Kidney (tissue), 14 donors: ENCODE data around the gene C17orf67. TPM values are rescaled to one million over a fixed set of nuclear protein-coding genes. Genes with fewer than 3 reads are reported as not detected.

Experiments used
- DNase-seq, 5 donors: peaks; one replicate each; pipeline ENCODE4 v3.0.0-alpha.2; 2013 to 2020
- FAIRE-seq: peaks from 2 replicates; lab custom pipeline; 2012; peaks lifted over from hg19 to GRCh38; lab: Jason Lieb, UNC
- H3K27ac ChIP-seq, 2 donors: one replicate each; pipeline ENCODE4 v1.7.0; 2013; ENCODE audit warnings: low read depth in 2 of 2, low read length in 2 of 2, inconsistent platforms in 1 of 2
- H3K27me3 ChIP-seq: one replicate; pipeline ENCODE4 v1.7.1; 2013; ENCODE audit warnings: low read length, inconsistent platforms; ENCODE audit not compliant: control insufficient read depth, insufficient read depth
- H3K36me3 ChIP-seq, 3 donors: one replicate each; pipeline versions ENCODE4 v1.7.0 to v1.7.1; 2013; ENCODE audit warnings: low read length in 3 of 3, control low read depth in 1 of 3, inconsistent platforms in 1 of 3; ENCODE audit not compliant: insufficient read depth in 3 of 3, control insufficient read depth in 2 of 3
- H3K4me1 ChIP-seq, 3 donors: one replicate each; pipeline versions ENCODE4 v1.7.0 to v1.7.1; 2013; ENCODE audit warnings: low read length in 3 of 3, inconsistent platforms in 1 of 3, low read depth in 1 of 3; ENCODE audit not compliant: control insufficient read depth in 2 of 3, insufficient read depth in 2 of 3
- H3K4me3 ChIP-seq, 3 donors: one replicate each; pipeline versions ENCODE4 v1.7.0 to v1.8.1; 2013; ENCODE audit warnings: low read length in 3 of 3, control low read depth in 1 of 3, inconsistent platforms in 1 of 3
- H3K9ac ChIP-seq, 3 donors: one replicate each; pipeline versions ENCODE4 v1.7.0 to v1.7.1; 2013; ENCODE audit warnings: low read length in 3 of 3, control low read depth in 1 of 3, inconsistent platforms in 1 of 3
- H3K9me3 ChIP-seq, 3 donors: one replicate each; pipeline versions ENCODE4 v1.7.0 to v1.7.1; 2013; ENCODE audit warnings: low read length in 3 of 3, control low read depth in 1 of 3, inconsistent platforms in 1 of 3; ENCODE audit not compliant: control insufficient read depth in 2 of 3, insufficient read depth in 1 of 3
- intact Hi-C: fragments of 100-400 bp; cut with DNase I; formaldehyde crosslinking; loops from one replicate; pipeline ENCODE4 v1.11.1; 2022
- polyA plus RNA-seq: library from polyadenylated mRNA; stranded (reverse); fragments of 350-450 nt; fragmentation: Illumina TruSeq; extraction: RNeasy Lipid Tissue Mini Kit (QIAGEN cat#74804); gene quantifications from one replicate; pipeline ENCODE4 v1.2.3, GENCODE V29; 2014; ENCODE audit warnings: low read depth, low replicate concordance; ENCODE audit not compliant: insufficient read depth
- total RNA-seq: library from RNA; stranded (reverse); fragmentation: NEBNext Ultra II Directional; extraction: Animal tissue kit (Norgen Biotek cat#: 25700); gene quantifications from one replicate; pipeline ENCODE4 v1.2.1, GENCODE V29; 2021
- TF ChIP-seq, protein P1 (sequence below): IDR thresholded peaks from 3 replicates; pipeline ENCODE4 v1.5.1; 2012; ENCODE audit warnings: mild to moderate bottlenecking, moderate library complexity, borderline replicate concordance; ENCODE audit not compliant: insufficient read depth; ENCODE audit errors: extremely low read depth
- donor health status: control.
- donor health status: control.
- donor health status: control.
- donor health status: control.
- donor health status: control.
- donor health status: DM: yes; HTN: yes; CAD: no.
- donor health status: Normal renal cell carcinoma (clear cell type).

Gene C17orf67
- total and polyA plus RNA-seq, 2 donors from 2014 or later, result 0.69 to 2.0 TPM

- FAIRE-seq (no peak), DNase-seq (no peak)
- no peaks in the 10 kb centered on the region for H3K27me3 ChIP-seq
- intact Hi-C loops, result loop anchor here (10.0 kb wide), 1 partner anchor 121 kb away; no protein-coding TSS in a partner anchor
- H3K36me3 ChIP-seq, result no peaks in the 10 kb centered on the region
- H3K27ac ChIP-seq, result no peak overlapping the region
- H3K4me1 ChIP-seq, result peaks cover 0 to 6% (median 0%) of the 10 kb centered on the region in 3 donors
- no peak overlapping the region for H3K4me3 ChIP-seq
- no peaks in the 10 kb centered on the region for H3K9me3 ChIP-seq
- TF ChIP-seq, protein P1, sequence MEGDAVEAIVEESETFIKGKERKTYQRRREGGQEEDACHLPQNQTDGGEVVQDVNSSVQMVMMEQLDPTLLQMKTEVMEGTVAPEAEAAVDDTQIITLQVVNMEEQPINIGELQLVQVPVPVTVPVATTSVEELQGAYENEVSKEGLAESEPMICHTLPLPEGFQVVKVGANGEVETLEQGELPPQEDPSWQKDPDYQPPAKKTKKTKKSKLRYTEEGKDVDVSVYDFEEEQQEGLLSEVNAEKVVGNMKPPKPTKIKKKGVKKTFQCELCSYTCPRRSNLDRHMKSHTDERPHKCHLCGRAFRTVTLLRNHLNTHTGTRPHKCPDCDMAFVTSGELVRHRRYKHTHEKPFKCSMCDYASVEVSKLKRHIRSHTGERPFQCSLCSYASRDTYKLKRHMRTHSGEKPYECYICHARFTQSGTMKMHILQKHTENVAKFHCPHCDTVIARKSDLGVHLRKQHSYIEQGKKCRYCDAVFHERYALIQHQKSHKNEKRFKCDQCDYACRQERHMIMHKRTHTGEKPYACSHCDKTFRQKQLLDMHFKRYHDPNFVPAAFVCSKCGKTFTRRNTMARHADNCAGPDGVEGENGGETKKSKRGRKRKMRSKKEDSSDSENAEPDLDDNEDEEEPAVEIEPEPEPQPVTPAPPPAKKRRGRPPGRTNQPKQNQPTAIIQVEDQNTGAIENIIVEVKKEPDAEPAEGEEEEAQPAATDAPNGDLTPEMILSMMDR, result no peak
- H3K9ac ChIP-seq, result no peak overlapping the region
Observed at GRCh38 chr17:56823848-56824247, 9.9 kb downstream of the C17orf67 start.

GRCh38 chr17:56822725-56823124 is 11.0 kb downstream of the C17orf67 start:
- no peak overlapping the region for H3K4me3 ChIP-seq
- no peak overlapping the region for H3K9ac ChIP-seq
- TF ChIP-seq, protein P1, result no peak
- peak in 1 of 5 donors; percentile 26 for DNase-seq
- FAIRE-seq, result no peak
- H3K27me3 ChIP-seq, result no peaks in the 10 kb centered on the region
- H3K4me1 ChIP-seq, result peaks cover 0 to 6% (median 0%) of the 10 kb centered on the region in 3 donors
- H3K9me3 ChIP-seq, result no peaks in the 10 kb centered on the region
- no peaks in the 10 kb centered on the region for H3K36me3 ChIP-seq
- H3K27ac ChIP-seq, result no peak overlapping the region
- intact Hi-C loops, result loop anchor here (10.0 kb wide), 1 partner anchor 122 kb away; no protein-coding TSS in a partner anchor

GRCh38 chr17:56821847-56822534 is 11.7 kb downstream of the C17orf67 start:
- Histone ChIP-seq H3K9ac (no peak overlapping the region), H3K4me1 (peaks cover 0 to 6% (median 0%) of the 10 kb centered on the region in 3 donors), H3K9me3 (no peaks in the 10 kb centered on the region), H3K4me3 (no peak overlapping the region), H3K27ac (no peak overlapping the region), H3K27me3 (no peaks in the 10 kb centered on the region), H3K36me3 (no peaks in the 10 kb centered on the region)
- FAIRE-seq (no peak), DNase-seq (no peak)
- TF ChIP-seq, protein P1, result no peak
- intact Hi-C loops, result loop anchor here (10.0 kb wide), 1 partner anchor 123 kb away; no protein-coding TSS in a partner anchor
